ENCODE data around the gene TXLNG. TPM values are rescaled to one million over a fixed set of nuclear protein-coding genes. Genes with fewer than 3 reads are reported as not detected.

TXLNG gene
- 10 to 100 TPM; 18.7 to 27.7 (median 22.2) TPM for total RNA-seq
- polyA plus RNA-seq = 10 to 100 TPM; 14.0 to 19.7 TPM
- long read RNA-seq, donor 1, full-length matches to known transcripts = 13 of 102 reads
- long read RNA-seq, donor 1, partial matches to known transcripts = 73 of 102 reads
- long read RNA-seq, donor 1, other reads (novel, unspliced or antisense) = 16 of 102 reads
- long read RNA-seq, donor 2, full-length matches to known transcripts = 3 of 589 reads
- long read RNA-seq, donor 2, partial matches to known transcripts = 419 of 589 reads
- long read RNA-seq, donor 2, other reads (novel, unspliced or antisense) = 167 of 589 reads
- long read RNA-seq, donor 3, full-length matches to known transcripts = 19 of 31 reads
- long read RNA-seq, donor 3, partial matches to known transcripts = 9 of 31 reads
- long read RNA-seq, donor 3, other reads (novel, unspliced or antisense) = 3 of 31 reads

GRCh38 chrX:16786139-16786790 is at the start of gene TXLNG:
Gene TXLNG (plus strand): TSS chrX:16786466. CDS start chrX:16786488, 22 bp downstream.
- Histone ChIP-seq H3K4me3 (peak within 1 kb of the TSS; percentile 63), H3K36me3 (no peaks in the 10 kb centered on the region), H3K4me1 (ENCODE audit: insufficient read depth) (peaks cover 3% of the 10 kb centered on the region), H3K9me3 (no peaks in the 10 kb centered on the region), H3K27me3 (no peaks in the 10 kb centered on the region), H3K27ac (peak within 1 kb of the TSS; percentile 71 to 94)
- WGBS, 3 donors = 0 to 1% (median 0%) methylated on average over 13 to 59 of the region's 59 CpGs
- TF ChIP-seq POLR2A (IDR thresholded peaks at IDR 0.05) = peak; percentile 92
- TF ChIP-seq CTCF (IDR thresholded peaks at IDR 0.05) = no peak
- peak; percentile 98 to 99 (median 99) for DNase-seq
- intact Hi-C loops (cut with DNase I) = loop anchor here in 1 of 4 donors (5.0 kb wide), 1 partner anchor 69 kb away; the partner anchor contains the start of gene SYAP1

GRCh38 chrX:16737024-16737423 is 49.2 kb upstream of the TXLNG start:
- H3K4me3 ChIP-seq = no peak overlapping the region
- no peaks in the 10 kb centered on the region for H3K9me3 ChIP-seq
- no peaks in the 10 kb centered on the region for H3K4me1 ChIP-seq (ENCODE audit: insufficient read depth)
- intact Hi-C loops (cut with DNase I) = no loop called here
- no peak overlapping the region for H3K27ac ChIP-seq
- TF ChIP-seq CTCF (IDR thresholded peaks at IDR 0.05) (no peak), EP300 (IDR thresholded peaks at IDR 0.05) (no peak), POLR2A (IDR thresholded peaks at IDR 0.05) (no peak)
- WGBS, 3 donors = 77 to 95% (median 94%) methylated on average over 5 of the region's 5 CpGs
- DNase-seq = no peak
- H3K36me3 ChIP-seq = no peaks in the 10 kb centered on the region
- no peaks in the 10 kb centered on the region for H3K27me3 ChIP-seq

GRCh38 chrX:16739574-16739973 is 46.7 kb upstream of the TXLNG start:
- Histone ChIP-seq H3K4me3 (no peak overlapping the region), H3K27ac (no peak overlapping the region), H3K4me1 (ENCODE audit: insufficient read depth) (no peaks in the 10 kb centered on the region), H3K9me3 (no peaks in the 10 kb centered on the region), H3K36me3 (no peaks in the 10 kb centered on the region), H3K27me3 (no peaks in the 10 kb centered on the region)
- TF ChIP-seq EP300 (IDR thresholded peaks at IDR 0.05) (no peak), POLR2A (IDR thresholded peaks at IDR 0.05) (no peak), CTCF (IDR thresholded peaks at IDR 0.05) (no peak)
- WGBS, 3 donors = 74 to 78% (median 76%) methylated on average over 6 of the region's 6 CpGs
- no peak for DNase-seq
- intact Hi-C loops (cut with DNase I) = no loop called here

- TF ChIP-seq CTCF (IDR thresholded peaks at IDR 0.05) (no peak), POLR2A (IDR thresholded peaks at IDR 0.05) (no peak), EP300 (IDR thresholded peaks at IDR 0.05) (no peak)
- Histone ChIP-seq H3K4me1 (ENCODE audit: insufficient read depth) (no peaks in the 10 kb centered on the region), H3K4me3 (no peak overlapping the region), H3K36me3 (no peaks in the 10 kb centered on the region), H3K27ac (no peak overlapping the region), H3K27me3 (no peaks in the 10 kb centered on the region), H3K9me3 (no peaks in the 10 kb centered on the region)
- 92 to 94% (median 94%) methylated on average over 12 of the region's 12 CpGs for WGBS, 3 donors
- intact Hi-C loops (cut with DNase I) = no loop called here
- no peak for DNase-seq
Measured at GRCh38 chrX:16743604-16744325, 42.5 kb upstream of the TXLNG start.

Measured in ovary (tissue), 10 donors.